Effector memory CD4-positive, alpha-beta T cell (primary cell): ENCODE data around the gene BMPR1A.

Experiments
- DNase-seq, 3 donors: peaks; one replicate each; pipeline ENCODE4 v3.0.0-alpha.2; 2020
- H3K27ac ChIP-seq: 2 replicates; pipeline ENCODE4 v1.7.0; 2013; ENCODE audit warnings: mild to moderate bottlenecking, low read length, moderate library complexity; ENCODE audit not compliant: insufficient read depth, poor library complexity, severe bottlenecking
- H3K27me3 ChIP-seq: replicated peaks from 2 replicates; pipeline ENCODE4 v1.7.0; 2013; ENCODE audit warnings: mild to moderate bottlenecking, low read length; ENCODE audit not compliant: insufficient read depth, control insufficient read depth, poor library complexity, severe bottlenecking
- H3K36me3 ChIP-seq: 2 replicates; pipeline ENCODE4 v1.7.0; 2013; ENCODE audit warnings: mild to moderate bottlenecking, low read length, moderate library complexity; ENCODE audit not compliant: control insufficient read depth, insufficient read depth
- H3K4me1 ChIP-seq: 2 replicates; pipeline ENCODE4 v1.7.0; 2013; ENCODE audit warnings: low read length, mild to moderate bottlenecking; ENCODE audit not compliant: control insufficient read depth, insufficient read depth, poor library complexity, severe bottlenecking
- H3K4me3 ChIP-seq: 2 replicates; pipeline ENCODE4 v1.7.0; 2013; ENCODE audit warnings: low read length, low read depth, mild to moderate bottlenecking; ENCODE audit not compliant: insufficient read depth, poor library complexity, severe bottlenecking
- H3K9me3 ChIP-seq: 2 replicates; pipeline ENCODE4 v1.7.0; 2013; ENCODE audit warnings: mild to moderate bottlenecking, low read length, moderate library complexity; ENCODE audit not compliant: control insufficient read depth

BMPR1A gene

GRCh38 chr10:86830043-86830591, 73.7 kb downstream of the BMPR1A start:
- DNase-seq = no peak
- Histone ChIP-seq H3K4me3 (no peak overlapping the region), H3K36me3 (no peaks in the 10 kb centered on the region), H3K4me1 (no peaks in the 10 kb centered on the region), H3K9me3 (no peaks in the 10 kb centered on the region), H3K27me3 (no peaks in the 10 kb centered on the region), H3K27ac (no peak overlapping the region)

DNA sequence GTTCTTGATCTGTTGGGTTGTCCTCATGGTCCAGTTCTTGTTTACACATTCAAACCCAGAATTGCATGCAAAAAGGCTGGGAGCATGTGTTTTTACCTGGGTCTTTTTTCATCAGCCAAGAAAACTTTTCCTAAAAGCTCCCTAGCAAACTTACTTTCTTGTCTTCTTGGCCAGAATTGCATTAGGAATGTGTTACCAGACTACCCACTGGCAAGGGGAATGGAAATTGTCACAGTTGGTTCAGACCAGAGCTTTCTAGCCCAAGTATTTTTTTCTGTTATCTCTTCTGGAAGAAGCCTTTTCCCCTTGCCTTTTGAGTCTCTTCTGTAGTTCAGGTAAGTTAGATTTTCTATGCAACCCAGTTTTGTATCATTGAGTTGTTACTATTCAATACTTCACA, 77.5 kb downstream of the BMPR1A start:
- DNase-seq = no peak
- no peaks in the 10 kb centered on the region for H3K4me1 ChIP-seq
- H3K9me3 ChIP-seq = no peaks in the 10 kb centered on the region
- no peak overlapping the region for H3K4me3 ChIP-seq
- no peak overlapping the region for H3K27ac ChIP-seq
- H3K27me3 ChIP-seq = no peaks in the 10 kb centered on the region
- H3K36me3 ChIP-seq = no peaks in the 10 kb centered on the region

DNA sequence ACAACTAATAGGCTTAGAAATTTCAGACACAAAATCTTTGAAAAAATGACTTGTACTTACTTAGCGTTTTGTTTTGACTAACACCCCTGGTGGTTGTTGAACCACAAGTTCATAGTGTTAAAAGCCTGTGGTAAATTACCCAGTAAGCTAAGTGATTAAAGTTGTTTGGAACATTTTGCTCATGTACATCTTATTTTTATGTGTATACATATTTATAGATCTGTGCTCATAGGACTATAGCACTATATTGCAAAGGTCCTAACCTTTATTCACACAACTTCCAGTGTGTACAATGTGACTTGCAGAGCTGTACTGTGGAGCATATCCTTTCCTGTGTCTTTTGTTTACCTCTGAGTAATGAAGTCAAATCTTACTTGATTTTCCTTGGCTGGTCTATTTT, 79.6 kb downstream of the BMPR1A start:
- Histone ChIP-seq H3K36me3 (no peaks in the 10 kb centered on the region), H3K4me3 (no peak overlapping the region), H3K27me3 (no peaks in the 10 kb centered on the region), H3K27ac (no peak overlapping the region), H3K4me1 (no peaks in the 10 kb centered on the region), H3K9me3 (no peaks in the 10 kb centered on the region)
- no peak for DNase-seq

DNA sequence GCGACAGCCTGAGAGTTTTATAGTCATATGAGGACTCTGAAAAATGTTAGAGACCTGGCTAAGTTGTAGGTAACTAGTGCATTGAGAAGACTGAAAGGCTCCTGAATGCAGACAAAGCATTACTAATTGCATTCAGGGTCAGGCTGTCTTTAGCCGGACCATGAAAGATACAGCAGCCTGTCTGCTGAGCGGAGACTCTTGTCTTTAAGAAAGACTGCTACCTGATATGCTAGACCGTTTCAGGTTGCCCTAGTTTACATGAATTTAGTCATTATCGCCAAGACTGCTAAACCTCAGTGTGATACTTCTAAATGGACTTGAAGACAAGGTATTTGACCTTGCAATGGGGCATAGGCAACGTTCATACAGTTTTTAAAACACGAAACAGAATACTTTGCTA, 81.2 kb downstream of the BMPR1A start:
- no peaks in the 10 kb centered on the region for H3K9me3 ChIP-seq
- no peaks in the 10 kb centered on the region for H3K27me3 ChIP-seq
- no peak overlapping the region for H3K4me3 ChIP-seq
- no peak for DNase-seq
- no peaks in the 10 kb centered on the region for H3K36me3 ChIP-seq
- H3K27ac ChIP-seq = no peak overlapping the region
- no peaks in the 10 kb centered on the region for H3K4me1 ChIP-seq

DNA sequence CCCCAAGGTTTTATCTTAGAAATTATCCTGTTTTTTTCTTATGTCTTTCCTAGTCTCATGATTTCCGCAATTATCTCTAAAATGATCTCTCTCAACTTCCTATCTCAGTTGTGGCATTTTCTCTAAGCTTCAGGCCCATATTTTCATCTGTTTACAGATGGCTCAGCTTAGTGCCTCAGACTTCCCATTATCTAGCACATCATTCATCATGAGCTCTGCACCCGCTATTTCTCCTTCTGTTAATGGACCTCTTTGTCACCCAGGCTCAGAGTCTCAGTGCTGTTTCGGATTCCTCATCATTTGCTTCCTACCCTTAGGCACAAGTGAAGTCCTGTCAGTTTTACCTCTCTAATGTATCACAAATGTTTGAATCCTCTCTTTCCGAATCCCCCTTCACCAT, 84.1 kb downstream of the BMPR1A start:
- Histone ChIP-seq H3K36me3 (no peaks in the 10 kb centered on the region), H3K27me3 (no peaks in the 10 kb centered on the region), H3K4me1 (no peaks in the 10 kb centered on the region), H3K4me3 (no peak overlapping the region), H3K9me3 (no peaks in the 10 kb centered on the region), H3K27ac (no peak overlapping the region)
- no peak for DNase-seq

DNA sequence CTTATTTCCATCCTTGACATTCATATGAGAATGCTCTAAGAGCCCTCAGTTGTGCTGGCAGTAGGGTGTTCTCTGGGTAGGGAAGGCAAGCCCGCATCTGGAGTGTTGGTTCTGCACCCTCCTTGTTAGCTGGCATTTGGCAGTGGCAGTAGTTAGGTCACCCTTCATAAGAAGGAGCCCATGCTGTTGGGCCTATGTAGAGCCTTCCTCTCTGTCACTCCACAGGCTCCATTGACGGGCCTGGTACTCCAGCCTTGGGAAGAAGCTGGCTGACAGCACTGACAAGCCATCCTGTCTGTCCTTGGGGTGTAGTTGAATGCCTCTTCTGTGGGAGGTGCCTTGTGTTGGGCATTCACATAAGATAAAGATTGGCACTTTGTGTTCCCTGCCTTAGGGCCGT, 89.7 kb downstream of the BMPR1A start:
- Histone ChIP-seq H3K27me3 (no peaks in the 10 kb centered on the region), H3K4me3 (no peak overlapping the region), H3K4me1 (no peaks in the 10 kb centered on the region), H3K27ac (no peak overlapping the region), H3K9me3 (no peaks in the 10 kb centered on the region), H3K36me3 (no peaks in the 10 kb centered on the region)
- DNase-seq = no peak

DNA sequence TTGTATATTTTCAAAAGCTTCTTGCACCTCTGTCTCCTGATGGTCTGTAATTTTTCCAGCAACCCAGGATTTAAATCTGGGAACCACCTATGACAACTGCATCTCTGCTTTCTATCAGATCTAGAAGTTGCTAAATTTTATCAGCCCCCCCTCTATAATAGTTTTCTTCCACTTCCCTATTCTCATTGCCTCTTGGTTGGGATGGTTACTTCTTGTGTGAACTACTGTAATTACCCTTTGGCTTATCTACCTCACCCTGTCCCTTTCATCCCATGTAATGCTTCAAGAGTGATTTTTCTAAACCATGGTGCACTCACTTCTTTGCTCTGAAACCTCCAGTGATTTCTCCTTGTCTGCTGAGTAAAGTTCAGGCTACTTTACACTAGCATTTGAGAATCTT, 92.3 kb downstream of the BMPR1A start:
- Histone ChIP-seq H3K36me3 (no peaks in the 10 kb centered on the region), H3K4me1 (no peaks in the 10 kb centered on the region), H3K4me3 (no peak overlapping the region), H3K27me3 (no peaks in the 10 kb centered on the region), H3K27ac (no peak overlapping the region), H3K9me3 (no peaks in the 10 kb centered on the region)
- no peak for DNase-seq

DNA sequence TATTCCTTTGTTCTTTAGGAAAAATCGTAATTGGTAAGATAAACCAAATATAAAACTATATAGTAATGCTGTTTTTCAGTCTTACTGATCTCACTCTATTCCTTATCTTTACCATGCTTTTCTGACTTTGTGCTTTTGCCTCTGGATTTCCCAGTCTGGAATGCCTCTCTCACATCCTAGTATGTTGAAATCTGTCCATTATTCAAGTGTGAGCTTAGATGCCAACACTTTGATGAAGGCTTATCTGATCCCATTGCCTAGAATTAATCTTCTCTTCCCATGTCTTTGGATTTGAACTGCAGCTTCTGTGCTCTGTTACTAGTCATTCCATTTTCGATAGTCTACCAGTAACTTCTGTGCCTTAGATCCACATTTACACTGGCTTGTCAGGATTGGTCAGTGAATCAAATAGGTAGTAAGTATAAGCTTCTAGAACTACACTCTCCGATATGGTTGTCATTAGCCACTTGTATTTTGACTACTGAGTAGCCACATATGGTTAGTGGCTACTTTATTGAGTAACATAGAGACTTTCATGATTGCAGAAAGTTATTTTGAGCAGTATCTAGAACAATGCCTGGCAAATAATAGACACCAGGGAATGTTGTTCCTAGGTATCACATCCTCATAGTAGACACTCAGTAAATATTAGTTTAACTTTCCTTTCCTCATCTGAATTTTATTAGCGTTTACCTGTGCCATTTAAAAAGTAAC, 92.9 kb downstream of the BMPR1A start:
- no peaks in the 10 kb centered on the region for H3K36me3 ChIP-seq
- H3K27me3 ChIP-seq = no peaks in the 10 kb centered on the region
- DNase-seq = no peak
- H3K4me1 ChIP-seq = no peaks in the 10 kb centered on the region
- H3K4me3 ChIP-seq = no peak overlapping the region
- no peak overlapping the region for H3K27ac ChIP-seq
- no peaks in the 10 kb centered on the region for H3K9me3 ChIP-seq

GRCh38 chr10:86850481-86850880, 94.1 kb downstream of the BMPR1A start:
- Histone ChIP-seq H3K4me3 (no peak overlapping the region), H3K27me3 (no peaks in the 10 kb centered on the region), H3K9me3 (no peaks in the 10 kb centered on the region), H3K27ac (no peak overlapping the region), H3K4me1 (no peaks in the 10 kb centered on the region), H3K36me3 (no peaks in the 10 kb centered on the region)
- no peak for DNase-seq

DNA sequence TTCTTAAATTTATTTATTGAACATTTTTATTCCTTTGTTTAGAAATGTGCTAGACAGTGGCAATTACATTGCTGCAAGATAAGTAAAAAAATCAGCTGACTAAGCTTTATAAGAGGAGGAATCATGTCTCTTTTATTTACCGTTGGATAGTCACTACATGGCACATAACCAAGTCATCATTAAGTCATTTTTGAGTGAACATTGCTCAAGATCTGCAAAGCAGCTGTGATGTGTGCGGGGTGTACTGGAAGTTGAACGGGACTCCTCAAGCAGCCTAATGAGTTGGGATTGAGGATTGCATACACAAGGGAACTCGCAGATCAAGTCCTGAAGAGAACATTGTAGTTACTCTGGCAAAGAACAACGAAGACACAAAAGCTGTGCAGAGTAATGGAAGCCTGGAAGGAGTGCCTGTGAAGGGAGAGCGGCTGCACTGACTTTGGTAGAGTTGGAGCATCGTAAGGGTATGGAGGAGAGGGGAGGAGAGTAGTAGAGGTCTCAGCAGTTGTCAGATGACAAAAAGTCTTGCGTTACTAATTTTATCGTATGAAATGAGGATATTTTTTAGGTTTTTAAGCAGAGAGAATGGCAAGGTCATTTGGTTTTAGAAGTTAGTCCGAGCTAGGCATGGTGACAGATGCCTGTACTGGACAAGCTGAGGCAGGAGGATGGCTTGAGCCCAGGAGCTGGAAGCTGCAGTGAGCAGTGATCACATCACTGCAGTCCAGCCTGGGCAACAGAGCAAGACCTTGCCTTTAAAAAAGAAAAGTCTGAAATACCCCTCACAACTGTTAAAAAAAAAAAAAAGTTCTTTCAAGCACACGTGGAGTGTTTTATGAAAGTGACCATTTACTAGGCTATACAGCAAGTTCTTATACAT, 95.1 kb downstream of the BMPR1A start:
- Histone ChIP-seq H3K9me3 (no peaks in the 10 kb centered on the region), H3K4me1 (no peaks in the 10 kb centered on the region), H3K36me3 (no peaks in the 10 kb centered on the region), H3K27ac (no peak overlapping the region), H3K27me3 (no peaks in the 10 kb centered on the region), H3K4me3 (no peak overlapping the region)
- no peak for DNase-seq
